Colonic mucosa (tissue), 4 donors: ENCODE measurements around the gene ATP5PF. TPM values are rescaled to one million over a fixed set of nuclear protein-coding genes. Genes with fewer than 3 reads are reported as not detected.

Experiments used
- DNase-seq: peaks from one replicate; pipeline ENCODE4 v3.0.0-alpha.2; 2020
- H3K27ac ChIP-seq: fragments of 200-600 bp; one replicate; pipeline ENCODE4 v1.8.0; 2021
- H3K27me3 ChIP-seq: fragments of 200-600 bp; one replicate; pipeline ENCODE4 v1.8.0; 2021
- H3K36me3 ChIP-seq: fragments of 200-600 bp; one replicate; pipeline ENCODE4 v1.8.0; 2021
- H3K4me1 ChIP-seq: fragments of 200-600 bp; one replicate; pipeline ENCODE4 v1.8.0; 2021; ENCODE audit warnings: mild to moderate bottlenecking
- H3K4me3 ChIP-seq: fragments of 200-600 bp; one replicate; pipeline ENCODE4 v1.8.0; 2021
- H3K9ac ChIP-seq, 2 donors: one replicate each; pipeline ENCODE4 v1.7.0; 2013; ENCODE audit warnings: control low read depth in 2 of 2, low read depth in 2 of 2, low read length in 2 of 2
- H3K9me3 ChIP-seq: fragments of 200-600 bp; one replicate; pipeline ENCODE4 v1.8.0; 2021
- CTCF ChIP-seq: fragments of 200-600 bp; IDR thresholded peaks from one replicate; pipeline ENCODE4 v1.8.0; 2022; ENCODE audit warnings: antibody characterized with exemption, mild to moderate bottlenecking
- intact Hi-C: fragments of 100-400 bp; cut with DNase I; formaldehyde crosslinking; loops from one replicate; pipeline ENCODE4 v1.14.1; 2022
- total RNA-seq, 2 donors: library from RNA; stranded (reverse); fragmentation: NEBNext Ultra II Directional in 1 of 2; extraction: Animal tissue kit (Norgen Biotek cat#: 25700) in 1 of 2; gene quantifications; one replicate each; pipeline ENCODE4 v1.2.1, GENCODE V29; 2021
- donor health status: healthy.
- donor health status: DM: no; HTN: no; CAD: no.
- donor health status: DM: no; HTN: no; CAD: no.

The ATP5PF gene
- total RNA-seq, 2 donors from 2014 or later, result 186 to 242 TPM

GRCh38 chr21:25737421-25737820, 2.7 kb upstream of the ATP5PF start:
- no peak for DNase-seq
- no peak overlapping the region for H3K9ac ChIP-seq
- H3K4me3 ChIP-seq, result no peak overlapping the region
- H3K27ac ChIP-seq, result no peak overlapping the region
- H3K9me3 ChIP-seq, result no peaks in the 10 kb centered on the region
- no peak for TF ChIP-seq CTCF
- H3K27me3 ChIP-seq, result no peaks in the 10 kb centered on the region
- no peaks in the 10 kb centered on the region for H3K36me3 ChIP-seq
- H3K4me1 ChIP-seq, result peaks cover 5% of the 10 kb centered on the region
- intact Hi-C loops, result no loop called here

GRCh38 chr21:25735646-25736597, 1.2 kb upstream of the ATP5PF start:
- peak overlapping the region; percentile 88 for H3K4me3 ChIP-seq
- no peaks in the 10 kb centered on the region for H3K36me3 ChIP-seq
- intact Hi-C loops, result no loop called here
- H3K27ac ChIP-seq, result peak overlapping the region; percentile 99
- no peaks in the 10 kb centered on the region for H3K9me3 ChIP-seq
- TF ChIP-seq CTCF, result no peak
- peak overlapping the region; percentile 89 to 99 for H3K9ac ChIP-seq
- no peaks in the 10 kb centered on the region for H3K27me3 ChIP-seq
- H3K4me1 ChIP-seq, result peaks cover 5% of the 10 kb centered on the region
- DNase-seq, result peak; percentile 87

- Histone ChIP-seq H3K36me3 (no peaks in the 10 kb centered on the region), H3K4me1 (peaks cover 5% of the 10 kb centered on the region), H3K27ac (peak overlapping the region; percentile 99), H3K9ac (peak overlapping the region; percentile 78 to 99), H3K9me3 (no peaks in the 10 kb centered on the region), H3K4me3 (peak overlapping the region; percentile 88), H3K27me3 (no peaks in the 10 kb centered on the region)
- intact Hi-C loops, result no loop called here
- DNase-seq, result no peak
- no peak for TF ChIP-seq CTCF
Observed at GRCh38 chr21:25734654-25734903, 125 bp downstream of the ATP5PF start.

GRCh38 chr21:25733859-25734653, 648 bp downstream of the ATP5PF start:
- H3K27ac ChIP-seq, result peak overlapping the region; percentile 99
- H3K9me3 ChIP-seq, result no peaks in the 10 kb centered on the region
- TF ChIP-seq CTCF, result no peak
- peak overlapping the region; percentile 88 for H3K4me3 ChIP-seq
- peak overlapping the region; percentile 78 to 99 for H3K9ac ChIP-seq
- no peaks in the 10 kb centered on the region for H3K36me3 ChIP-seq
- no peaks in the 10 kb centered on the region for H3K27me3 ChIP-seq
- H3K4me1 ChIP-seq, result peaks cover 5% of the 10 kb centered on the region
- intact Hi-C loops, result no loop called here
- DNase-seq, result peak; percentile 38

GRCh38 chr21:25732091-25732760, 2.5 kb downstream of the ATP5PF start:
- Histone ChIP-seq H3K27me3 (no peaks in the 10 kb centered on the region), H3K27ac (no peak overlapping the region), H3K4me1 (peaks cover 5% of the 10 kb centered on the region), H3K9ac (no peak overlapping the region), H3K9me3 (no peaks in the 10 kb centered on the region), H3K4me3 (no peak overlapping the region), H3K36me3 (peaks cover 7% of the 10 kb centered on the region)
- intact Hi-C loops, result no loop called here
- TF ChIP-seq CTCF, result no peak
- no peak for DNase-seq
